HG02970 (cell line): ENCODE measurements around the gene RFXAP.
A peak's percentile ranks its signal among the peaks of the same experiment; 100 is the strongest.

Source experiments
- ATAC-seq: cut with Tn5 transposase; IDR thresholded peaks from one replicate; pipeline ENCODE4 v1.9.1; 2021; ENCODE audit warnings: mild to moderate bottlenecking, moderate library complexity, moderate number of reproducible peaks; ENCODE audit not compliant: unreplicated experiment, low FRiP score

Gene RFXAP

GRCh38 chr13:36815062-36815461 lies 4.0 kb upstream of the RFXAP start:
- no peak for ATAC-seq

GRCh38 chr13:36817996-36818803 lies 822 bp upstream of the RFXAP start:
- ATAC-seq: peak; percentile 0

- ATAC-seq: peak; percentile 3
Observed at GRCh38 chr13:36819739-36820090, 693 bp downstream of the RFXAP start.

GRCh38 chr13:36820222-36820621 lies 1.2 kb downstream of the RFXAP start:
- ATAC-seq: no peak

GRCh38 chr13:36822785-36823184 lies 3.8 kb downstream of the RFXAP start:
- no peak for ATAC-seq

- ATAC-seq: no peak
Observed at GRCh38 chr13:36829753-36830152, 10.7 kb downstream of the RFXAP start.

- ATAC-seq: no peak
Observed at GRCh38 chr13:36831291-36831690, 12.3 kb downstream of the RFXAP start.

GRCh38 chr13:36834299-36834698 lies 15.3 kb downstream of the RFXAP start:
- no peak for ATAC-seq

- no peak for ATAC-seq
Observed at GRCh38 chr13:36837354-36838092, 18.5 kb downstream of the RFXAP start.

- no peak for ATAC-seq
Observed at GRCh38 chr13:36839281-36839680, 20.3 kb downstream of the RFXAP start.

GRCh38 chr13:36839981-36840380 lies 21.0 kb downstream of the RFXAP start:
- ATAC-seq: no peak

- no peak for ATAC-seq
Observed at GRCh38 chr13:36840718-36841250, 21.8 kb downstream of the RFXAP start.

GRCh38 chr13:36841391-36841790 lies 22.4 kb downstream of the RFXAP start:
- no peak for ATAC-seq

GRCh38 chr13:36847606-36848005 lies 28.6 kb downstream of the RFXAP start:
- ATAC-seq: no peak

- ATAC-seq: no peak
Observed at GRCh38 chr13:36848199-36848982, 29.4 kb downstream of the RFXAP start.

- no peak for ATAC-seq
Observed at GRCh38 chr13:36850790-36851438, 31.9 kb downstream of the RFXAP start.

GRCh38 chr13:36857253-36857652 lies 38.2 kb downstream of the RFXAP start:
- no peak for ATAC-seq

GRCh38 chr13:36858290-36858689 lies 39.3 kb downstream of the RFXAP start:
- ATAC-seq: no peak

GRCh38 chr13:36859259-36859658 lies 40.2 kb downstream of the RFXAP start:
- no peak for ATAC-seq

GRCh38 chr13:36862002-36862685 lies 43.1 kb downstream of the RFXAP start:
- no peak for ATAC-seq
